H1 (cell line): ENCODE data around the gene LRRC49. TPM values are rescaled to one million over a fixed set of nuclear protein-coding genes. Genes with fewer than 3 reads are reported as not detected.

Source experiments
- CTCF ChIA-PET: fragments of 300-600 bp; sonication (Branson Sonifier 250); formaldehyde crosslinking; loops from one replicate; lab custom pipeline; 2021; ENCODE audit not compliant: partially characterized antibody; lab: Charles Lee
- POLR2A ChIA-PET: fragments of 300-600 bp; sonication (Branson Sonifier 250); formaldehyde crosslinking; loops from one replicate; lab custom pipeline; 2021; ENCODE audit warnings: inconsistent platforms; ENCODE audit not compliant: partially characterized antibody; lab: Charles Lee
- DNase-seq, 2 experiments: peaks; one replicate each; pipeline versions ENCODE4 v3.0.0 to v3.0.0-alpha.2; 2010 to 2022; ENCODE audit warnings: low spot score in 2 of 2, low read depth in 1 of 2, mixed read lengths in 1 of 2
- FAIRE-seq: peaks from 2 replicates; lab custom pipeline; 2011; peaks lifted over from hg19 to GRCh38; lab: Jason Lieb, UNC
- H2AFZ ChIP-seq: 2 replicates; pipeline ENCODE4 v1.8.1; 2012; ENCODE audit warnings: low read length, inconsistent platforms
- H2AK5ac ChIP-seq: 2 replicates; pipeline ENCODE4 v1.6.1; 2013; ENCODE audit warnings: low read depth, low read length
- H2BK120ac ChIP-seq: replicated peaks from 2 replicates; pipeline ENCODE3; 2013; ENCODE audit warnings: low read depth, low read length, inconsistent platforms
- H2BK12ac ChIP-seq: 2 replicates; pipeline ENCODE4 v1.6.1; 2013; ENCODE audit warnings: low read depth, low read length
- H2BK15ac ChIP-seq: 2 replicates; pipeline ENCODE4 v1.6.1; 2013; ENCODE audit warnings: low read length
- H2BK20ac ChIP-seq: 2 replicates; pipeline ENCODE4 v1.6.1; 2013; ENCODE audit warnings: low read length
- H2BK5ac ChIP-seq: 2 replicates; pipeline ENCODE4 v1.6.1; 2013; ENCODE audit warnings: low read depth, low read length
- H3K14ac ChIP-seq: 2 replicates; pipeline ENCODE4 v1.6.1; 2013; ENCODE audit warnings: inconsistent platforms; ENCODE audit not compliant: insufficient read length
- H3K18ac ChIP-seq: 2 replicates; pipeline ENCODE4 v1.6.1; 2013; ENCODE audit warnings: low read length; ENCODE audit errors: extremely low read depth
- H3K23ac ChIP-seq: 2 replicates; pipeline ENCODE4 v1.6.1; 2013; ENCODE audit warnings: inconsistent platforms; ENCODE audit not compliant: insufficient read length
- H3K23me2 ChIP-seq: 2 replicates; pipeline ENCODE4 v1.6.1; 2013; ENCODE audit warnings: low read depth, low read length
- H3K27ac ChIP-seq: 2 replicates; pipeline ENCODE4 v1.6.1; 2011; ENCODE audit warnings: low read depth, low read length, inconsistent platforms
- H3K27me3 ChIP-seq, 4 experiments: replicated peaks in 1 of 4; 1 replicate in 1 of 4; 2 replicates in 3 of 4; pipeline versions ENCODE4 v1.6.1 to v1.8.1; 2011 to 2013; ENCODE audit warnings: low read length in 3 of 4, mild to moderate bottlenecking in 3 of 4, inconsistent platforms in 2 of 4, mixed read lengths in 2 of 4, moderate library complexity in 1 of 4; ENCODE audit not compliant: control insufficient read depth in 3 of 4, insufficient read depth in 3 of 4; ENCODE audit errors: extremely low read depth in 1 of 4
- H3K36me3 ChIP-seq, 4 experiments: 2 replicates each; pipeline versions ENCODE4 v1.6.1 to v1.8.1; 2011 to 2013; ENCODE audit warnings: mild to moderate bottlenecking in 4 of 4, low read length in 3 of 4, moderate library complexity in 2 of 4, control low read depth in 1 of 4, inconsistent platforms in 1 of 4; ENCODE audit not compliant: insufficient read depth in 4 of 4, control insufficient read depth in 2 of 4
- H3K4ac ChIP-seq: replicated peaks from 2 replicates; pipeline ENCODE3; 2013; ENCODE audit warnings: low read length, low read depth, mixed read lengths, inconsistent platforms; ENCODE audit not compliant: insufficient read length
- H3K4me1 ChIP-seq, 4 experiments: replicated peaks in 1 of 4; 1 replicate in 1 of 4; 2 replicates in 3 of 4; pipeline versions ENCODE4 v1.6.1 to v1.8.1; 2011 to 2013; ENCODE audit warnings: low read length in 3 of 4, inconsistent platforms in 2 of 4, mixed read lengths in 1 of 4; ENCODE audit not compliant: insufficient read depth in 4 of 4, control insufficient read depth in 3 of 4
- H3K4me2 ChIP-seq, 2 experiments: 2 replicates each; pipeline versions ENCODE4 v1.6.1 to v1.8.1; 2011 to 2013; ENCODE audit warnings: low read depth in 2 of 2, low read length in 2 of 2, control low read depth in 1 of 2, inconsistent platforms in 1 of 2, mild to moderate bottlenecking in 1 of 2; ENCODE audit not compliant: insufficient read depth in 1 of 2
- H3K4me3 ChIP-seq, 4 experiments: fragments of 200-600, 300-600 bp in 1 of 4; sonication (generic), shearing (Covaris generic), sonication (Bioruptor Twin) in 1 of 4; 2 replicates each; pipeline versions ENCODE4 v1.5.1 to v1.8.1; 2011 to 2016; ENCODE audit warnings: low read length in 4 of 4, low read depth in 3 of 4, control low read depth in 2 of 4, inconsistent platforms in 2 of 4, mild to moderate bottlenecking in 2 of 4, mixed read lengths in 1 of 4, moderate library complexity in 1 of 4; ENCODE audit not compliant: insufficient read depth in 2 of 4; ENCODE audit errors: extremely low read depth in 1 of 4
- H3K56ac ChIP-seq: replicated peaks from 2 replicates; pipeline ENCODE3; 2013; ENCODE audit warnings: low read depth, mild to moderate bottlenecking, mixed read lengths, low read length, inconsistent platforms; ENCODE audit not compliant: insufficient read length
- H3K79me1 ChIP-seq: 2 replicates; pipeline ENCODE4 v1.6.1; 2013; ENCODE audit warnings: low read depth, low read length, control low read depth
- H3K79me2 ChIP-seq, 2 experiments: 2 replicates each; pipeline versions ENCODE4 v1.6.1 to v1.8.1; 2012 to 2013; ENCODE audit warnings: low read length in 2 of 2, mild to moderate bottlenecking in 2 of 2, inconsistent platforms in 1 of 2; ENCODE audit not compliant: insufficient read depth in 2 of 2, control insufficient read depth in 1 of 2
- H3K9ac ChIP-seq, 4 experiments: replicated peaks in 1 of 4; 1 replicate in 1 of 4; 2 replicates in 3 of 4; pipeline versions ENCODE4 v1.6.1 to v1.8.1; 2011 to 2013; ENCODE audit warnings: low read depth in 3 of 4, low read length in 3 of 4, control low read depth in 2 of 4, mild to moderate bottlenecking in 2 of 4, moderate library complexity in 2 of 4, inconsistent platforms in 1 of 4; ENCODE audit errors: extremely low read depth in 1 of 4
- H3K9me3 ChIP-seq, 2 experiments: 2 replicates each; pipeline versions ENCODE4 v1.6.1 to v1.8.1; 2012 to 2013; ENCODE audit warnings: mild to moderate bottlenecking in 2 of 2, moderate library complexity in 2 of 2, control low read depth in 1 of 2, inconsistent platforms in 1 of 2, low read depth in 1 of 2, low read length in 1 of 2, mixed read lengths in 1 of 2; ENCODE audit not compliant: insufficient read depth in 2 of 2
- H4K20me1 ChIP-seq, 2 experiments: replicated peaks in 1 of 2; 2 replicates each; pipeline versions ENCODE3 to v1.8.1; 2011 to 2013; ENCODE audit warnings: inconsistent platforms in 2 of 2, low read length in 2 of 2, mild to moderate bottlenecking in 1 of 2; ENCODE audit not compliant: insufficient read depth in 2 of 2, control insufficient read depth in 1 of 2
- H4K5ac ChIP-seq: 2 replicates; pipeline ENCODE4 v1.6.1; 2013; ENCODE audit warnings: low read length, low read depth, mixed read lengths, inconsistent platforms; ENCODE audit not compliant: insufficient read length
- H4K8ac ChIP-seq: 2 replicates; pipeline ENCODE4 v1.8.0; 2013; ENCODE audit warnings: mild to moderate bottlenecking, moderate library complexity, low read length, inconsistent platforms; ENCODE audit not compliant: insufficient read depth; ENCODE audit errors: extremely low read depth
- H4K91ac ChIP-seq: replicated peaks from 2 replicates; pipeline ENCODE3; 2013; ENCODE audit warnings: low read length, mixed read lengths, inconsistent platforms; ENCODE audit not compliant: insufficient read length
- ASH2L ChIP-seq: fragments of 200-600, 300-600 bp; sonication (generic); IDR thresholded peaks from one replicate; pipeline ENCODE4 v1.7.1; 2017; ENCODE audit warnings: low read length
- BACH1 ChIP-seq: IDR thresholded peaks from 2 replicates; pipeline ENCODE4 v1.6.1; 2012; ENCODE audit warnings: low read length, improper control_type of control experiment
- BCL11A ChIP-seq, 2 experiments: IDR thresholded peaks; one replicate each; pipeline ENCODE4 v1.6.1; 2011; ENCODE audit warnings: low read depth in 2 of 2, low read length in 2 of 2, mild to moderate bottlenecking in 2 of 2
- CHD1 ChIP-seq: IDR thresholded peaks from 2 replicates; pipeline ENCODE4 v1.6.1; 2012; ENCODE audit warnings: low read depth, low read length, improper control_type of control experiment
- CHD2 ChIP-seq: IDR thresholded peaks from 2 replicates; pipeline ENCODE4 v1.6.1; 2012; ENCODE audit warnings: low read length, improper control_type of control experiment
- GTF2F1 ChIP-seq: IDR thresholded peaks from 2 replicates; pipeline ENCODE4 v1.6.1; 2012; ENCODE audit warnings: low read depth, low read length, improper control_type of control experiment, borderline replicate concordance
- KDM1A ChIP-seq: fragments of 200-600, 300-600 bp; sonication (generic); IDR thresholded peaks from 2 replicates; pipeline ENCODE4 v1.7.1; 2016; ENCODE audit warnings: mild to moderate bottlenecking, low read length, borderline replicate concordance
- KDM4A ChIP-seq: IDR thresholded peaks from one replicate; pipeline ENCODE4 v1.7.1; 2012; ENCODE audit warnings: low read depth, mild to moderate bottlenecking, moderate library complexity, low read length, inconsistent platforms; ENCODE audit not compliant: severe bottlenecking
- KDM5A ChIP-seq: fragments of 200-600 bp; IDR thresholded peaks from 2 replicates; pipeline ENCODE4 v1.7.1; 2012; ENCODE audit warnings: mild to moderate bottlenecking, low read length, inconsistent platforms, mixed read lengths
- POLR2AphosphoS5 ChIP-seq: IDR thresholded peaks from 2 replicates; pipeline ENCODE4 v1.6.1; 2011; ENCODE audit warnings: low read depth, low read length
- SIX5 ChIP-seq: IDR thresholded peaks from 2 replicates; pipeline ENCODE4 v1.6.1; 2011; ENCODE audit warnings: mild to moderate bottlenecking, low read depth, low read length
- SP2 ChIP-seq: IDR thresholded peaks from 2 replicates; pipeline ENCODE4 v1.6.1; 2012; ENCODE audit warnings: mild to moderate bottlenecking, low read length, inconsistent platforms
- TAF1 ChIP-seq: IDR thresholded peaks from 2 replicates; pipeline ENCODE4 v1.6.1; 2011; ENCODE audit warnings: mild to moderate bottlenecking, low read depth, low read length
- WGBS, 2 experiments: shearing (Covaris generic) in 1 of 2; methylation state at CpG; one replicate each; pipeline versions ENCODE4 v1.1.6 to v1.1.7; 2013 to 2015; ENCODE audit warnings: low lambda C conversion rate in 2 of 2, mixed read lengths in 2 of 2, inconsistent platforms in 1 of 2, low coverage in 1 of 2, missing lambda C conversion rate in 1 of 2; ENCODE audit not compliant: insufficient replicate concordance in 2 of 2, insufficient coverage in 1 of 2, insufficient read length in 1 of 2; ENCODE audit errors: extremely low coverage in 1 of 2, missing lambda C conversion rate in 1 of 2; 5-methylcytosine and 5-hydroxymethylcytosine counted together
- polyA plus RNA-seq, 7 experiments: library from polyadenylated mRNA; depleted of rRNA in 3 of 7; stranded (reverse) in 5 of 7; unstranded in 2 of 7; fragments of >200 nt in 5 of 7; fragments of 200-250 nt in 2 of 7; gene quantifications; 1 replicate in 5 of 7; 2 replicates in 1 of 7; 4 replicates in 1 of 7; pipeline versions ENCODE4 v1.2.1 to v1.2.3, GENCODE V29; 2011 to 2013; ENCODE audit warnings: missing spikeins in 2 of 7, mixed read lengths in 2 of 7
- total RNA-seq: library from RNA; stranded (reverse); fragmentation: NEBNext Ultra II Directional; extraction: Animal tissue kit (Norgen Biotek cat#: 25700); gene quantifications from 2 replicates; pipeline ENCODE4 v1.2.1, GENCODE V29; 2021

Gene LRRC49
- total and polyA plus RNA-seq, 2 of the 8 experiments (the other 6 are each of a cell fraction or from before 2014, with no cell fraction given): 5.0 to 10.4 TPM

DNA sequence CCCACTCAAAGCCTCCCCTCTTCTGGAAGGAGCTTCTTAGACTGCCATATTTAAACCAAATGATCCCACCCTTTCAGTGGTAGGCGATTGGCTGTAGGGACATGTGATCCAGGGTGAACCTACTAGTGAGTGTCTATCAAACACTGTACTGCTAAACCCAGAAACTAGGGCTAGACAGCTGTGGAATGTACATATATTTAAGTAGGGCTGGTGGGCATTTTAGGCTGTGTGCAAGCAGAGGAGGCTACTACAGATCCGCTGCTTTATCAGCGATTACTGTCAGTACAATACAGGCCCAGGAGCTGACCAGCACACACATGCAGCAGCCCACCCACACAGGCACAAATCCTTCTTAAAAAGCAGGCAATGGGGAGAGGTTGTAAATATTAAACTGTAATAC is 23.3 kb upstream of the LRRC49 start:
- ChIA-PET CTCF (interaction anchor here (0.7 to 2.3 kb wide), 8 partner anchors 9 to 337 kb away, joined by 3 to 7 read pairs (median 4); partner anchors contain the start of gene LRRC49), POLR2A (no interaction called here)
- H2AFZ ChIP-seq: no peak overlapping the region

More for the DNA sequence above, 23.3 kb upstream of the LRRC49 start:
- H3K79me2 ChIP-seq: no peaks in the 10 kb centered on the region
- H4K8ac ChIP-seq: no peak overlapping the region
- H3K4me2 ChIP-seq: no peak overlapping the region
- H2AK5ac ChIP-seq: no peak overlapping the region
- H3K23me2 ChIP-seq: no peaks in the 10 kb centered on the region
- H2BK12ac ChIP-seq: no peak overlapping the region
- no peak overlapping the region for H2BK20ac ChIP-seq
- no peak overlapping the region for H2BK15ac ChIP-seq
- no peak for FAIRE-seq
- peaks cover 0 to 11% of the 10 kb centered on the region in 2 experiments; a peak in 1 of 4 replicates for H3K9me3 ChIP-seq
- no peak overlapping the region for H3K4ac ChIP-seq
- H3K4me1 ChIP-seq: no peaks in the 10 kb centered on the region
- H2BK120ac ChIP-seq: no peak overlapping the region
- H3K14ac ChIP-seq: no peak overlapping the region
- no peak overlapping the region for H2BK5ac ChIP-seq
- no peak overlapping the region for H3K56ac ChIP-seq
- no peaks in the 10 kb centered on the region for H3K27me3 ChIP-seq
- no peaks in the 10 kb centered on the region for H4K20me1 ChIP-seq
- no peak for TF ChIP-seq KDM4A
- no peak for TF ChIP-seq ASH2L
- no peak for TF ChIP-seq KDM5A
- no peak for TF ChIP-seq GTF2F1
- TF ChIP-seq POLR2AphosphoS5: no peak
- TF ChIP-seq SIX5: no peak
- no peak for TF ChIP-seq BACH1
- TF ChIP-seq CHD1: no peak
- TF ChIP-seq SP2: no peak
- TF ChIP-seq CHD2: no peak
- TF ChIP-seq KDM1A: no peak
- no peak for TF ChIP-seq TAF1
- no peak for TF ChIP-seq BCL11A (IDR thresholded peaks at IDR 0.05; ENCODE audit: low read depth in 2 of 2, low read length in 2 of 2)
- H3K18ac ChIP-seq: no peak overlapping the region
- 87% methylated on average over 3 of the region's 3 CpGs; no CpG with 5 or more reads in 1 of the 2 experiments for WGBS, 2 experiments
- H4K91ac ChIP-seq: no peak overlapping the region
- H3K23ac ChIP-seq: no peak overlapping the region
- H3K36me3 ChIP-seq: no peaks in the 10 kb centered on the region; a peak in 1 of 8 replicates
- no peak for DNase-seq
- H4K5ac ChIP-seq: no peak overlapping the region
- H3K79me1 ChIP-seq: no peaks in the 10 kb centered on the region
- no peak overlapping the region for H3K4me3 ChIP-seq
- no peak overlapping the region for H3K27ac ChIP-seq
- H3K9ac ChIP-seq: no peak overlapping the region
